VCaP (cell line): Measurements from ENCODE around the gene FHL5.

Experiments
- H3K27ac ChIP-seq: fragments of 450-650 bp; 2 replicates; pipeline ENCODE4 v1.5.1; 2017
- TF ChIP-seq, protein P1 (sequence below): fragments of 450-650 bp; conservative IDR thresholded peaks from 2 replicates; pipeline ENCODE4 v1.5.1; 2017; ENCODE audit warnings: mild to moderate bottlenecking, moderate library complexity

Gene FHL5

GRCh38 chr6:96571551-96571950, 8.6 kb downstream of the FHL5 start:
- H3K27ac ChIP-seq: no peak overlapping the region
- TF ChIP-seq, protein P1, sequence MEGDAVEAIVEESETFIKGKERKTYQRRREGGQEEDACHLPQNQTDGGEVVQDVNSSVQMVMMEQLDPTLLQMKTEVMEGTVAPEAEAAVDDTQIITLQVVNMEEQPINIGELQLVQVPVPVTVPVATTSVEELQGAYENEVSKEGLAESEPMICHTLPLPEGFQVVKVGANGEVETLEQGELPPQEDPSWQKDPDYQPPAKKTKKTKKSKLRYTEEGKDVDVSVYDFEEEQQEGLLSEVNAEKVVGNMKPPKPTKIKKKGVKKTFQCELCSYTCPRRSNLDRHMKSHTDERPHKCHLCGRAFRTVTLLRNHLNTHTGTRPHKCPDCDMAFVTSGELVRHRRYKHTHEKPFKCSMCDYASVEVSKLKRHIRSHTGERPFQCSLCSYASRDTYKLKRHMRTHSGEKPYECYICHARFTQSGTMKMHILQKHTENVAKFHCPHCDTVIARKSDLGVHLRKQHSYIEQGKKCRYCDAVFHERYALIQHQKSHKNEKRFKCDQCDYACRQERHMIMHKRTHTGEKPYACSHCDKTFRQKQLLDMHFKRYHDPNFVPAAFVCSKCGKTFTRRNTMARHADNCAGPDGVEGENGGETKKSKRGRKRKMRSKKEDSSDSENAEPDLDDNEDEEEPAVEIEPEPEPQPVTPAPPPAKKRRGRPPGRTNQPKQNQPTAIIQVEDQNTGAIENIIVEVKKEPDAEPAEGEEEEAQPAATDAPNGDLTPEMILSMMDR: no peak

DNA sequence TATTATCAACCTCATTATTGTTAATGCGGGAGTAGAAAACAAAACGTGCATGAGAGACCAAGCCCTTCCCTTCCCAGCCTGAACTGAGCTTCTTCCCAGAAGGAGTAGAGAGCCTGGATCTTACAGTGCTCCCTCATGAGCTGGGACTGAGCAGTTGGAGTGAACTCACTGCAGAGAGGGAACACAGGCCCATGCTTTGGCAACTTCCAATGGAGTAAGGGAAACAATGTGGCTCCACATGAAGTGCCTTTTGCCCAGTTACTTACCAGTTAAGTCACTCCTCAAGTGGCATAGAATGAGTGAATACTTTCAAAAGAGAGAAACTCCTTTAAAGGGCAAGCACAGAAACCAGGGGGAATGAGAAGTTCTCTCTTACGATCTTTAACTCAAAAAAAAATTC, 12.4 kb downstream of the FHL5 start:
- no peak overlapping the region for H3K27ac ChIP-seq
- TF ChIP-seq, protein P1: no peak

GRCh38 chr6:96576221-96576620, 13.3 kb downstream of the FHL5 start:
- TF ChIP-seq, protein P1: no peak
- no peak overlapping the region for H3K27ac ChIP-seq

GRCh38 chr6:96582021-96582420, 19.1 kb downstream of the FHL5 start:
- TF ChIP-seq, protein P1: no peak
- H3K27ac ChIP-seq: no peak overlapping the region

DNA sequence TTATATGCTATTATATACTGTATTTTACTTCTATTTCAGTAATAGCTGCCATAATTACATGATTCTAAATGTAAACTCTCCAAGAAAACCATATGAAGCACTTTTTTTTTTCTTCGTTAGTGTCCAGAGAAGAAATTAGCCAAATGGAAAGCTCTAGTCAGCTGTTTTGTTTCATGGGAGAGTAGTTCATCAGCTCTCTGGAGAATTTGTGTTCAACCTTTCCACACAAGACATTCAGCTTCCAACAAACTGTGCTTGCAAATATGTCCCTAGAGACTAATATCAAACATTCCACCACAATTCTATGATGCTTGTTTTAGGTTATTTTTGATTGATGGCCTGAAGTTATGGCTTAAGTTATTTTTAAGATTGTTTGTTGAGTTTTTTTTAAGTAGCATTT, 19.5 kb downstream of the FHL5 start:
- TF ChIP-seq, protein P1: no peak
- no peak overlapping the region for H3K27ac ChIP-seq

GRCh38 chr6:96604420-96604819, 41.5 kb downstream of the FHL5 start:
- TF ChIP-seq, protein P1: no peak
- H3K27ac ChIP-seq: no peak overlapping the region

GRCh38 chr6:96608074-96608473, 45.1 kb downstream of the FHL5 start:
- H3K27ac ChIP-seq: no peak overlapping the region

More at GRCh38 chr6:96608074-96608473, 45.1 kb downstream of the FHL5 start:
- TF ChIP-seq, protein P1: no peak
